AG04449 (cell line): Measurements from ENCODE around the gene DIAPH2.

Source experiments
- CTCF ChIA-PET: fragments of 350-600 bp; formaldehyde crosslinking; extraction: SDS; loops from one replicate; lab custom pipeline; 2021; ENCODE audit warnings: antibody characterized with exemption; lab: Yijun Ruan, JAX
- POLR2A ChIA-PET: fragments of 400-600, 350-600 bp; formaldehyde crosslinking; extraction: SDS; loops from one replicate; lab custom pipeline; 2020; ENCODE audit warnings: antibody characterized with exemption, inconsistent platforms; lab: Yijun Ruan, JAX
- DNase-seq: peaks from one replicate; pipeline ENCODE4 v3.0.0-alpha.2; 2010; ENCODE audit warnings: low read depth, low spot score
- H3K4me3 ChIP-seq: 2 replicates; pipeline ENCODE4 v1.5.1; 2011; ENCODE audit warnings: low read depth, mild to moderate bottlenecking, control low read depth, low read length
- CTCF ChIP-seq: IDR thresholded peaks from one replicate; pipeline ENCODE4 v1.5.1; 2011; ENCODE audit warnings: mild to moderate bottlenecking, moderate library complexity, low read length, control low read depth, inconsistent platforms; ENCODE audit not compliant: insufficient read depth; ENCODE audit errors: missing control alignments

Gene DIAPH2

GRCh38 chrX:96971812-96972211, 287.2 kb downstream of the DIAPH2 start:
- ChIA-PET CTCF (no interaction called here), POLR2A (no interaction called here)
- DNase-seq: no peak
- no peak overlapping the region for H3K4me3 ChIP-seq
- no peak for TF ChIP-seq CTCF

GRCh38 chrX:96978906-96979305, 294.3 kb downstream of the DIAPH2 start:
- TF ChIP-seq CTCF: no peak
- no peak overlapping the region for H3K4me3 ChIP-seq
- ChIA-PET CTCF (no interaction called here), POLR2A (no interaction called here)
- no peak for DNase-seq

- no peak for TF ChIP-seq CTCF
- CTCF ChIA-PET: no interaction called here
- POLR2A ChIA-PET: no interaction called here
- DNase-seq: no peak
- H3K4me3 ChIP-seq: no peak overlapping the region
These were observed 295.1 kb downstream of the DIAPH2 start for GRCh38 chrX:96979766-96980165.

GRCh38 chrX:96982161-96982560, 297.5 kb downstream of the DIAPH2 start:
- ChIA-PET CTCF (no interaction called here), POLR2A (no interaction called here)
- TF ChIP-seq CTCF: no peak

GRCh38 chrX:96984538-96984937, 299.9 kb downstream of the DIAPH2 start:
- ChIA-PET CTCF (no interaction called here), POLR2A (no interaction called here)
- no peak overlapping the region for H3K4me3 ChIP-seq
- TF ChIP-seq CTCF: no peak
- DNase-seq: no peak

More at GRCh38 chrX:96982161-96982560, 297.5 kb downstream of the DIAPH2 start:
- no peak overlapping the region for H3K4me3 ChIP-seq
- DNase-seq: no peak

GRCh38 chrX:96985046-96985445, 300.4 kb downstream of the DIAPH2 start:
- ChIA-PET POLR2A (no interaction called here), CTCF (no interaction called here)
- no peak for TF ChIP-seq CTCF

More at GRCh38 chrX:96985046-96985445, 300.4 kb downstream of the DIAPH2 start:
- H3K4me3 ChIP-seq: no peak overlapping the region
- DNase-seq: no peak
